HUDEP-2 (cell line): ENCODE measurements around the gene NBPF4.
"Not testable (repeated sequence)": the region's sequence is repeated elsewhere in the genome, so short reads cannot be mapped to it uniquely, and the experiment has no call there.

Experiments
- DNase-seq, 76 experiments: peaks; one replicate each; lab custom pipeline; 2025; ENCODE audit not compliant: unreplicated experiment in 76 of 76; lab: John Stamatoyannopoulos, UW

Gene NBPF4

GRCh38 chr1:108214641-108215465 is 29.0 kb downstream of the NBPF4 start:
- not testable (repeated sequence) for DNase-seq

GRCh38 chr1:108211014-108211413 is 32.9 kb downstream of the NBPF4 start:
- DNase-seq, result no peak

DNA sequence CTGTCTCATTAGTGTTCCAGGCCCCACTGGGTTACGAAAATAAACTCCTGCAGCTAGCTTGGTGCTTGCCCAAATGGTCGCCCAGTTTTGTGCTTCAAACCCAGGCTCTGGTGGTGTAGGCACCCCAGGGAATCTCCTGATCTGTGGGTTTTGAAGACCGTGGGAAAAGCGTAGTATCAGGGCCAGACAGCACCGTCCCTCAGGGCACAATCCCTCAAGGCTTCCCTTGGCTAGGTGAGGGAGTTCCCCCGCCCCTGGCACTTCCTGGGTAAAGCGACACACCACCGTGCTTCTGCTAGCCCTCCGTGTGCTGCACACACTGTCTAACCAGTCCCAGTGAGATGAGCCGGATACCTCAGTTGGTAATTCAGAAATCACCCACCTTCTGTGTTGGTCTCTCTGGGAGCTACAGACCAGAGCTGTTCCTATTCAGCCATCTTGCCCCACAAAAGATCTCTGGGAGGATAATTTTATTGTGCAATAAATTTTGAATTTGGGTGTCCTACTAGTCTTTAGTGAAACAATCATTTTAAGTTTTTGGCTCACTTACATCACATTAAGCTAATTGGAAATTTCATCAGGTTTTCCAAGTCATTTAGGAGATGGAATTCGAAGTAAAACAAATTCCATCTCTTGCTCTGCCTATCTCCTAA is 34.3 kb downstream of the NBPF4 start:
- no peak for DNase-seq

GRCh38 chr1:108208724-108209446 is 35.0 kb downstream of the NBPF4 start:
- no peak for DNase-seq

DNA sequence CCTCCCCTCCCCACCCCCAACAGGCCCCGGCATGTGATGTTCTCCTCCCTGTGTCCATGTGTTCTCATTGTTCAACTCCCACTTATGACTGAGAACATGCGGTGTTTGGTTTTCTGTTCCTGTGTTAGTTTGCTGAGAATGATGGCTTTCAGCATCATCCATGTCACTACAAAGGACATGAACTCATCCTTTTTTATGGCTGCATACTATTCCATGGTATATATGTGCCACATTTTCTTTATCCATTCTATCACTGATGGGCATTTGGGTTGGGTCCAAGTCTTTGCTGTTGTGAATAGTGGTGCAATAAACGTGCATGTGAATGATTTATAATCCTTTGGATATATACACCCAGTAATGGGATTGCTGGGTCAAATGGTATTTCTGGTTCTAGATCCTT is 40.3 kb downstream of the NBPF4 start:
- DNase-seq, result not testable (repeated sequence)

DNA sequence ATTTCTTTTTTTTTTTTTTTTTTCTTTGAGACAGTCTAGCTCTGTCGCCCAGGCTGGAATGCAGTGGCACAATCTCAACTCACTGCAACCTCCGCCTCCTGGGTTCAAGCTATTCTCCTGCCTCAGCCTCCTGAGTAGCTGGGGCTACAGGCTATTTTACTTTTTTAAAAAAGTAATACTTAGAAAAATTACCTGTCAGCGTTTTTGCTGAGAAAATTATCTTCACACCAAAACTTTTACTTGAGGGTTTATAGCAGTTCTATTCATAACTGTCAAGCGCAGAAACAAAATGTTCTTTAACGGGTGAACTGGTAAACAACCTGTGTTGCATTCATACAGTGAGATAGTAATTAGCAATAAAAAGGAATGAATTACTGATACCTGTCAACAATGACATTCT is 42.2 kb downstream of the NBPF4 start:
- no peak for DNase-seq

DNA sequence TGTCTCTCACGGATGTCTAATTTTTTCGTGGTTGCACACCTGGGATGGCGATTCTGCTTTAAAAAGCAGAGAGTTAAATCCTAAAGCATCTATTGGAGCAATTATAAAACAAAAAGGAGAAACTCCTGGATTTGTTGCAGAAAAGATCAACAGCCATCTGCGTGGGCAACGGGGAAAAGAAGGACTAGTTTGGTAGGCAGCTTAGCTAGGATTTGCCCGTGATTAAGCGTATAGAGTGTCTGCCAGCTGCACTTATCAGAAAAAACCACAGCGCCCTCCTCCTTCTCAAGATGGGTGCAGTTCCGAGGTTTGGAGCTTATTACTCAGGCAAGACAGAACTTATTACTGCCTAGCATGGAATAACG is 43.2 kb downstream of the NBPF4 start:
- peak in 23 of 76 experiments; percentile 1 to 40 (median 14) for DNase-seq

- DNase-seq, result peak in 12 of 76 experiments; percentile 1 to 29 (median 6)
Measured at GRCh38 chr1:108199781-108200686, 43.8 kb downstream of the NBPF4 start, which contains the start of gene SLC25A24. Gene SLC25A24, minus strand, starts transcription at chr1:108200343. Its CDS starts 205 bp downstream, at chr1:108200138.

- DNase-seq, result no peak
Measured at GRCh38 chr1:108199201-108199691, 44.6 kb downstream of the NBPF4 start.

GRCh38 chr1:108194051-108194450 is 49.8 kb downstream of the NBPF4 start:
- no peak for DNase-seq

- DNase-seq, result no peak
Measured at GRCh38 chr1:108193333-108193732, 50.5 kb downstream of the NBPF4 start.

GRCh38 chr1:108192581-108192980 is 51.3 kb downstream of the NBPF4 start:
- DNase-seq, result no peak

DNA sequence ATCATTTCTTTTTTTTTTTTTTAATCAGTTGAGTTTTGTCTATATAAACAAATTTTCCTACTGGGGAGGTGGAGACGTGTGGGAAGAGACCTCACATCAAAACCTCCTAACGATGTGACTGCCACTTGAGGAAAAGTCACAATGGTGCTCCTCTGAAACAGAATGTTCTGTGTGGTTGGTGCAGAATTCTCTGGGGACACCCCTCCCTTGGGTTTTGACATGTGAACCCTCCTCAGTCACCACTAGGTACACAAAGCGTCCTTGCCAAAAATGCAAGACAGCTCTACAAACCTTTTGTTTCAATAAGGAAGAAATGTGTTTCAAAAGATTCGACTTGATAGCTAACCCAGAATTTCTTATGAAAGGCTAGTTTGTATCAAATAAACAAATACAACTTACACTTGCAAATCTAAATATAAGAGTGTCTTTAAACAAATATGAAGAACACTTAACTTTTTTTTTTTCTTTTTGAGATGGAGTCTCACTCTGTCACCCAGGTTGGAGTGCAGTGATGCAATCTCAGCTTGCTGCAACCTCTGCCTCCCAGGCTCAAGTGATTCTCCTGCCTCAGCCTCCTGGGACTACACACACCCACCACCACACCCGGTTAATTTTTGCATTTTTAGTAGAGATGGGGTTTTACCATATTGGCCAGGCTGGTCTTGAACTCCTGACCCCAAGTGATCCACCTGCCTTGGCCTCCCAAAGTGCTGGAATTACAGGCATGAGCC is 53.0 kb downstream of the NBPF4 start:
- DNase-seq, result no peak

GRCh38 chr1:108190001-108190634 is 53.8 kb downstream of the NBPF4 start:
- peak in 3 of 76 experiments; percentile 3 to 23 (median 20) for DNase-seq

DNA sequence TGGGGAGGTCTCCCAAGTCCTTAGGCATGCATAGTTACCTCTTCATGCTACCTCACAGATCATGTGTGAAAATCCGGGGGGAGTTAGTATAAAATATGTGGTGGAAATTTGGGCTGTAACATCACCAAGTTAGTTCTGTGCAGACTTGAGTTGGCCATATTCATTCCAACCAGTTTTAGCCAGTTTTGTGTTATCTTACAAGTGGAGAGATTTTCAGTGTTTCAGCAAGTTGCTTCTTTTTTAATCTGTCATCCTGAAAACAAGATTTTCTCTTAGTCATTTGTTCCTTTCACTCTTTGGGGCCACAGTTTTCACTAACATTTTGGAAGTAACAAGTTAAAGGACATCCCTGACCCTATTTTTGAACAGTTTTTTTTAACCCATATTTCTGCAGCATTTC is 55.1 kb downstream of the NBPF4 start:
- DNase-seq, result no peak

DNA sequence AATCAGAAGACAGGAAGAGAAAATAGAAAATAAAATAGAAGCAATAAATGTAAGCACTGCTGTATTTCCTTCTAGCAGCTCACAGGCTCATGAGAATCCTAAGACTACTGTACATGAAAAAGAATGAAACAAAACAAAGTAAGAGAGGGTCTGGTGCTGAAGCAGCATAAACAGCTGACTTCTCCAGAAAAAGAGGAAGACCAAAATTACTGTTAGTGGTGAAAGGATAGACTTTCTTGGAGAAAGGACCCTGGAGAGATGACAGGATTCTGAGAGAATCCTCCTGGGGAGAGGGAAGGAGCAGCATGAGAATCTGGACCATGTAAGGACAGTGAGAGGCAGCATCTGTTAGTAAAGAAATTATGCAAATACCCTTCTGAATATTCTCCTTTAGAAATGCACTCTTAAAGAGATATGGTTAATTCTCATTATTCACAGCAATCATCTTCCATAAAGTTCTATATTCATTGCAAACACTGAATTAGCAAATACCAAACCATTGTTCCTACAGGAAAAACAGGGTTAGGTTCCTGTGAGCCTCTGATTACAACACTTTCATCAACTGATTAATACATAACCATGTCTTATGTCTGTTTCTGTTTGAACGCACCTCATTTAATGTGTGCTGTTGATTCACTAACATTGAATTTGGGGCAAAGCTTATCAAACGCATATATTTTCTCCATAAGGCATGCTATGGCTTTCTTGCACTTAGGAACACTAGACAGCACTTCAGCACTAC is 60.7 kb downstream of the NBPF4 start:
- no peak for DNase-seq

DNA sequence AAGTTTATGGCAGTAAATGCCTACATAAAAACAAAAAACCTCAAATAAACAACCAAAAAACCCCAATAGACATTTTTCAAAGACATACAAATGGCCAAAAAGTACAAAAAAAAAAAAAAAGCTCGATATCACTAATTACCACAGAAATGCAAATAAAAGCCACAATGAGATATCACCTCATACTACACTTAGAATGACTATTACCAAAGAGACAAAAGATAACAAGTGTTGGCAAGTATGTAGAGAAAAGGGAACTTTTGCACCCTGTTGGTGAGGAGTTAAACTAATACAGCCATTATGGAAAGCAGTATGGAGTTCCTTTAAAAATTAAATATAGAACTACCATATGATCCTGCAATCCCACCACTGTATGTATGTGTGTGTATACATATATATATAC is 64.9 kb downstream of the NBPF4 start:
- DNase-seq, result no peak
